Activated T-helper 2 cell treated with anti-CD3 and anti-CD28 coated beads, Interferon-gamma antibody, Interleukin-2, Interleukin-4, amounts not matched to agents 10 μg/mL and 5 μg/mL and 100 μg/mL, durations not matched to agents 14 hours and 24 hours and 36 hours (primary cell): Measurements from ENCODE around the gene NDC80. TPM values are rescaled to one million over a fixed set of nuclear protein-coding genes. Genes with fewer than 3 reads are reported as not detected.
"Not testable (repeated sequence)": the region's sequence is repeated elsewhere in the genome, so short reads cannot be mapped to it uniquely, and the experiment has no call there.

Experiments used
- DNase-seq: peaks from one replicate; pipeline ENCODE4 v3.0.0; 2021; ENCODE audit warnings: low spot score
- H3K27ac Mint-ChIP-seq: one replicate; pipeline ENCODE4 v1.8.0; 2021; ENCODE audit warnings: mixed read lengths
- H3K27me3 Mint-ChIP-seq: one replicate; pipeline ENCODE4 v1.8.0; 2021; ENCODE audit warnings: low read depth, mixed read lengths
- H3K36me3 Mint-ChIP-seq: one replicate; pipeline ENCODE4 v1.8.0; 2021; ENCODE audit warnings: low read depth, mixed read lengths
- H3K4me1 Mint-ChIP-seq: one replicate; pipeline ENCODE4 v1.8.0; 2021; ENCODE audit warnings: low read depth, mixed read lengths
- H3K4me3 Mint-ChIP-seq: one replicate; pipeline ENCODE4 v1.8.0; 2021; ENCODE audit warnings: low read depth, mild to moderate bottlenecking, moderate library complexity, mixed read lengths
- H3K9me3 Mint-ChIP-seq: one replicate; pipeline ENCODE4 v1.8.0; 2021; ENCODE audit warnings: mixed read lengths
- intact Hi-C: fragments of 100-400 bp; cut with micrococcal nuclease; formaldehyde crosslinking; loops from one replicate; pipeline ENCODE4 v1.15.1; 2023
- total RNA-seq: library from RNA; stranded (reverse); gene quantifications from 2 replicates; pipeline ENCODE4 v1.2.3, GENCODE V29; 2022

NDC80 gene
- total RNA-seq, 1 donor from 2014 or later = 43.0 TPM

DNA sequence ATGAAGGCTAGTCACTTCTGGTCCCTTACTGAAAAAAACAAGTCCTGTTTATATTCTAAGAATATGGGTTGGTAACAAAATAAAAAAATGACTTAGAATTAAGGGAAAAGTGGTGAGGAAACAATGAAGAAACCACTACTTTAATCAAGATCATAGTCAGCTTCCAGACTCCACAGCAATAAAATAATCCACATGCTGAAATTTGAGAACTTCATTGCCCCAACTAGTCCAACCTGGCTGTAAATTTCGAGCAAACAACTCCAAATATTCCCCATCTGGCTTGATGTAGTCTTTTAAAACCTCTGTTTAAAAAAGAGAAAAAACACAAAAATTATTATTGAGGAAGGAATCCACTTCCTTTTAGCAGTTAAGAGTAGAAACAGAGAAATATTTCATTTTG is 32.5 kb upstream of the NDC80 start:
- DNase-seq = no peak
- Mint-ChIP-seq H3K36me3 (peaks cover 10% of the 10 kb centered on the region), H3K27me3 (no peaks in the 10 kb centered on the region)

DNA sequence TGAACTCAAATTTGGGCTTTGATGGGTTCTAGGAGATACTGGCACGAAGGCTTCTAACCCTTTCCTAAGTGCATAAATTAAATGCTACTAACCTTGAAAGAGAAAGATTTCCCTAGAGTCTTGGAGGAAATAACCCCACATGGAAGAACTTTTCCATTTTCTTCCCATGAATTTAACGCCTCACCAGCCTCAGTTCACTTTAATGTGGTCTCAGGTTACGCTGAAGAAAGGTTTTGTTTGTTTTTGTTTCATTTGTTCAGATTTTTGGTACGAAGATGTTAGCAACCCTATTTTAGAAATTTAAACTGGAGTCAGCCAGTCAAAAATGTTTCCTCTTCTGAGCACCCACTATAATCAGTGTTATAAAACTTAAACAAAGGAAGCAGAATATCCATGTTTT is 30.8 kb upstream of the NDC80 start:
- Mint-ChIP-seq H3K36me3 (peaks cover 10% of the 10 kb centered on the region), H3K27me3 (no peaks in the 10 kb centered on the region), H3K4me1 (no peaks in the 10 kb centered on the region), H3K4me3 (no peak overlapping the region), H3K27ac (no peak overlapping the region), H3K9me3 (no peaks in the 10 kb centered on the region)
- no peak for DNase-seq
- intact Hi-C loops = loop anchor here (5.0 to 10.0 kb wide), 2 partner anchors 953 to 1676 kb away; no protein-coding TSS in a partner anchor

More for the DNA sequence above, 32.5 kb upstream of the NDC80 start:
- intact Hi-C loops = no loop called here
- H3K9me3 Mint-ChIP-seq = no peaks in the 10 kb centered on the region
- H3K4me3 Mint-ChIP-seq = no peak overlapping the region
- H3K4me1 Mint-ChIP-seq = no peaks in the 10 kb centered on the region
- no peak overlapping the region for H3K27ac Mint-ChIP-seq

DNA sequence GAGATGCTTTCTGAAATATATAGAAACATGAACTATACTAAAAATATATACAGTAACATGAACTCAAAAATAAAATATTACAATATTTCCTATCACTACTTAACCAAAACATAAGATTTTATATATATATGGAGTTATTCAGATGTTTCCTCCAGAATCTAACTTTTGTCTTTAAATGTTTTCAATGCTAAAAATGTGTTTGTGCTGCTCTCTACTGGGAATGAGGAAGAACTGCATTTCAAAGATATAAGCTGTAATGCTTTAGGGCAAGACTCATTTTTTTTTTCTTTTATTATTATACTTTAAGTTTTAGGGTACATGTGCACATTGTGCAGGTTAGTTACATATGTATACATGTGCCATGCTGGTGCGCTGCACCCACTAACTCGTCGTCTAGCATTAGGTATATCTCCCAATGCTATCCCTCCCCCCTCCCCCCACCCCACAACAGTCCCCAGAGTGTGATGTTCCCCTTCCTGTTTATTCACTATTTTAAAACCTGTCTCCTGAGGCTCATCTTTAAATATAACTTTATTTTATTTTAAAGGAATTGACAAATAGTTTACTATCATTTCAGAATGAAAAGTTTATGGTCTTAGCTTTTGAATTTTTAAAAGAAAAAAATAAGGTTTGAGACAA is 29.3 kb upstream of the NDC80 start:
- H3K9me3 Mint-ChIP-seq, H3K4me1 Mint-ChIP-seq: not testable (repeated sequence)
- intact Hi-C loops = loop anchor here (1.0 to 10.0 kb wide), 3 partner anchors 205 to 1677 kb away; no protein-coding TSS in a partner anchor

DNA sequence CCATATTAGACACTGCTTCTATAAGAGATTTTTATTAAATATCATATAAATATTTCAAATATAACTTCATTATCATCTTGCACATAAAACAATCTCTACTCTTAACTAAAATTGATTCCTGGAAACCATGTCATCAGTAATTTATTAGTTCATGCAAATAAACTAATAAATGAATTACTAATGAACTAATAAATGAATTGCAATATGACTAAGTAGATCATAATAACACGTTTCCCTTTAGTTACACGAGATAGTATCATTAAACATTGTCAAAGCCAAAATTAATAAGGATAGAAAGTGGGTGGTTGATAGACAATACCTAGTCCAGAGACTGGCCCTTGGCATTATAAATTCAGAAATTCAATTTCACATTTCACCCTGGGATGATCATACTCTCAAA is 26.2 kb upstream of the NDC80 start:
- peaks cover 20% of the 10 kb centered on the region for H3K36me3 Mint-ChIP-seq
- H3K27me3 Mint-ChIP-seq = no peaks in the 10 kb centered on the region
- no peaks in the 10 kb centered on the region for H3K9me3 Mint-ChIP-seq
- intact Hi-C loops = loop anchor here (2.0 to 10.0 kb wide), 2 partner anchors 440 to 1680 kb away; no protein-coding TSS in a partner anchor
- no peak overlapping the region for H3K4me3 Mint-ChIP-seq
- no peak for DNase-seq
- no peak overlapping the region for H3K27ac Mint-ChIP-seq
- H3K4me1 Mint-ChIP-seq = no peaks in the 10 kb centered on the region

More for the DNA sequence above, 29.3 kb upstream of the NDC80 start:
- not testable (repeated sequence) for DNase-seq, H3K27me3 Mint-ChIP-seq, H3K27ac Mint-ChIP-seq, H3K4me3 Mint-ChIP-seq
- peaks cover 14% of the 10 kb centered on the region for H3K36me3 Mint-ChIP-seq

DNA sequence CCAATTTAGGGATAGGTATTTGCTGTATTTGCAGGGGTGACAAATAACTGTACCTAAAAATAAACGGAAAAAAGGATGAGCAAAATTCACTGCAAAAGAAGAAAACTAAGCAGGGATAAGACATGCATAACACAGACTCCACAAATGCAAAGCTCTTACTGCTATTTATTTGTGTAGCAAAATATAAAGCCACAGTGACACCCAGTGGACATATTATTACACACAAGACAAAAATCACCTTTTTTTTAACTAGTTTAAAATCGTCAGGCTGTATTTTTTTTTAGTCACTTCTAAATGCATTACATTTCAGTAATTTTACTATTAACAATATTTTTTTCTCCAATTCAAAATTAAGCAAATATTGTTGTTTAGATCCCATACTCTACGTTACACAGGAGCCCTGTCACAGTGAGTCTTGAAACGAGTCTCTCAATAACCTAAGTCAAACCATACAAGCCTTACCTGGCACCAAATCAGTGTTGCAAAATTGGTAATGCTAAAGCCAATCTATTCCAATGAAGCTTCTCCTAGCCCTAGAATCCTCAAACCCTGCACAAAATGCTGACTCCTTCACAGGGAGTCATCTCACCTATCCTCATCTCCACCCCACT is 23.8 kb upstream of the NDC80 start:
- intact Hi-C loops = loop anchor here (10.0 kb wide), 1 partner anchor 1683 kb away; no protein-coding TSS in a partner anchor
- Mint-ChIP-seq H3K9me3 (no peaks in the 10 kb centered on the region), H3K4me1 (no peaks in the 10 kb centered on the region), H3K27ac (no peak overlapping the region), H3K4me3 (no peak overlapping the region), H3K36me3 (peaks cover 31% of the 10 kb centered on the region), H3K27me3 (no peaks in the 10 kb centered on the region)
- no peak for DNase-seq

DNA sequence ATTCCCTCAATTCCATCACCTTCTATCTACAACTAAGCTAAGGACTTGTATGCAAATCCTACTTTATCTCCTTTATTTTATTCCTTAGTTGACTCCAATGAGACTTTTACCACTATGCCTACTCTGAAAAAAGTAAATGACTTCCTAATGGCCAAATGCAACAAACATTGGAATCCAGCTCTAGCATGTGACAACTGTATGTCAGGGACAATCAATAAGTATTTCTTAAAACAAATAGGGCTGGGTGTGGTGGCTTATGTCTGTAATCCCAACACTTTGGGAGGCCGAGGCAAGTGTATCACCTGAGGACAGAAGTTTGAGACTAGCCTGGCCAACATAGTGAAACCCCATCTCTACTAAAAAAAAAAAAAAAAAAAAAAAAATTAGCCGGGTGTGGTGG is 21.9 kb upstream of the NDC80 start:
- H3K36me3 Mint-ChIP-seq = peaks cover 40% of the 10 kb centered on the region
- H3K27ac Mint-ChIP-seq = no peak overlapping the region
- no peaks in the 10 kb centered on the region for H3K4me1 Mint-ChIP-seq
- no peaks in the 10 kb centered on the region for H3K27me3 Mint-ChIP-seq
- no peak for DNase-seq
- intact Hi-C loops = loop anchor here (10.0 kb wide), 1 partner anchor 1685 kb away; no protein-coding TSS in a partner anchor
- no peaks in the 10 kb centered on the region for H3K9me3 Mint-ChIP-seq
- no peak overlapping the region for H3K4me3 Mint-ChIP-seq

DNA sequence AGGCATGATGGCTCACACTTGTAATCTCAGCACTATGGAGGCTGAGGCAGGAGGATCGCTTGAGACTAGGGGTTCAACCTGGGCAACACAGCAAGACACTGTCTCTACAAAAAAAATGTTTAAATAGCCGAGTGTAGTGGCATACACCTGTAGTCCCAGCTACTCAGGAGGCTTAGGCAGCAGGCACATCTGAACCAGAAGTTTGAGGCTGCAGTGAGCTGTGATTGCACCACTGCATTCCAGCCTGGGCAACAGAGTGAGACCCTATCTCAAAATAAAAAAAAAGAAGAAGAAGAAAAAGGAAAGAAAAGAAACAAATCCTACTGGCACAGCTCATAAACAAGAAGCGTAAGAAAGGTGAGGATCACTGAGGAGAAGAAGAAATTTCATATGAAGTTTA is 19.9 kb upstream of the NDC80 start:
- Mint-ChIP-seq H3K27ac (no peak overlapping the region), H3K4me1 (no peaks in the 10 kb centered on the region), H3K4me3 (no peak overlapping the region), H3K27me3 (no peaks in the 10 kb centered on the region), H3K9me3 (no peaks in the 10 kb centered on the region), H3K36me3 (peaks cover 42% of the 10 kb centered on the region)
- intact Hi-C loops = no loop called here
- DNase-seq = no peak

DNA sequence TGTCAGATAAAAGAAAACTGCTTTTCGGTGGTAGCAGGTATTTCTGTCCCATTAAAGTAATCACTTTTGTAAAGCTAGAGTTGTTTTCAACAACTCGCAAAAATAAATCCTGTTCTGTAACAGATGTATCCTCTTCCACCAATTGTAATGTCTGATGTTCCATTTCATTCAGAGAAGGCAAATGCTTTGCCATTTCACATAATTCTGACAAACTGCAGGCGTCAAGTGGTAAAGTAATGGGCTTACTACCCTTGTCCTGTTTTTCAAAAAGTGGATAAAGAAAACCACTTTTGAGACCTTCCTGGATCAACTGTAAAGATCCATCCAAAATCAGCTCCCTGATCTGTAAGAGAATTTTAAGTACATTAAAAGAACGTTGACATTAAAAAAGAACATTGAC is 16.7 kb upstream of the NDC80 start:
- H3K4me3 Mint-ChIP-seq = no peak overlapping the region
- intact Hi-C loops = no loop called here
- no peak overlapping the region for H3K27ac Mint-ChIP-seq

DNA sequence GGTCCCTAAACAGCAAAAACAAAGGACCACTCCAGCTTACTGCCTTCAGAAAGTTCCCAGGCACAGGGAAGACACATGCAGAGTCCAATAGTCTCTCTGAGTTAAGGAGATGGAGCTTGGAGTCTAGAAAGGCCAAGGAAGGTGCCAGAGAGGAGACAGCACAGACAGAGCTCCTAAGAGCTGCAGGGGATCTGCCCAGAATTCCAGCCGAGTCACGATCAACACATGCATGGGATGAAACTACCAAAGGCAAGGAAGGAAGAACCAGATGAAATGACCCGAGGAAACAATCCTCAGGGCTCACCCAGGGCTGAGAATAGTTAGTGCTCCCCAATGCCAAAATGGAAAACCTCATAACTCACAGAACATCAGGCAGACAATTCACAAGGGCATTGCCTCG is 15.5 kb upstream of the NDC80 start:
- H3K9me3 Mint-ChIP-seq = no peaks in the 10 kb centered on the region
- no peaks in the 10 kb centered on the region for H3K4me1 Mint-ChIP-seq
- no peak overlapping the region for H3K4me3 Mint-ChIP-seq
- no peak overlapping the region for H3K27ac Mint-ChIP-seq
- H3K36me3 Mint-ChIP-seq = peaks cover 24% of the 10 kb centered on the region
- DNase-seq = no peak
- H3K27me3 Mint-ChIP-seq = no peaks in the 10 kb centered on the region
- intact Hi-C loops = no loop called here

More for the DNA sequence above, 16.7 kb upstream of the NDC80 start:
- no peak for DNase-seq
- H3K4me1 Mint-ChIP-seq = no peaks in the 10 kb centered on the region
- H3K36me3 Mint-ChIP-seq = peaks cover 28% of the 10 kb centered on the region
- no peaks in the 10 kb centered on the region for H3K27me3 Mint-ChIP-seq
- no peaks in the 10 kb centered on the region for H3K9me3 Mint-ChIP-seq

DNA sequence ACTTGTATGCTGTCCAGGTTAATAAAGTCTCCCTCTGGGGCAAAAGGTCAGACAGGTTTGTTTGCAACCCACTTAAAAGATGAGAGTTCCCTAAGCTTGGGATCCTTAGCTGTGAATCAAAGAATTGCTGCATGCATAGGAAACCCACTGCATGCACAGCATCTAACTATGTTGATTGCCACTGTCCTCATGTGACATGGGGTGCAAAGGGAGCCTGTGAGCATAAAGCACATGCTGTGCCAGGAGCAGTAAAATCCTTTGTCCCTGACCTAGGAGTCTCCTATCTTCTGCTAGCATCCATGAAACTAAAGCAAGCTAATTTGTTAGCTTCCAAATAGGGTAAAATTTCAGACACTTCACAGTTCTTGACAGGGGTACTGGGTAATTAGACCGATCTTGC is 13.8 kb upstream of the NDC80 start:
- intact Hi-C loops = no loop called here
- H3K9me3 Mint-ChIP-seq = no peaks in the 10 kb centered on the region
- no peak for DNase-seq
- H3K36me3 Mint-ChIP-seq = peaks cover 27% of the 10 kb centered on the region
- H3K4me3 Mint-ChIP-seq = no peak overlapping the region
- no peaks in the 10 kb centered on the region for H3K4me1 Mint-ChIP-seq
- H3K27ac Mint-ChIP-seq = no peak overlapping the region
- H3K27me3 Mint-ChIP-seq = no peaks in the 10 kb centered on the region

DNA sequence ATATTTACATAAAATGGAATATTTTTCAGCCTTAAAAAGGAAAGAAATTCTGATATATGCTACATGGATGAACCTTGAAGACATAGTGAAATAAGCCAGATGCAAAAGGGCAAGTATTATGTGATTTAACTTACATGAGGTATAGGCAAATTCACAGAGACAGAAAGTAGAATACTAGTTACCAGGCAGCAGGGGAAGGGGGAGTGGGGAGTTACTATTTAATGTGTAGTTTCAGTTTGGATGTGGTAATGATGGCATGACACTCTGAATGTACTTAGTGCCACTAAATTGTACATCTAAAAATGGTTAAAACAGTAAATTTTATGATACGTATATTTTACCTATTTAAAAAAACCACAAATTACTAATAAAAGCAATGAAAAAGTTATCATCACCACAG is 12.1 kb upstream of the NDC80 start:
- H3K4me1 Mint-ChIP-seq = peaks cover 1% of the 10 kb centered on the region
- H3K27me3 Mint-ChIP-seq = no peaks in the 10 kb centered on the region
- no peak overlapping the region for H3K4me3 Mint-ChIP-seq
- H3K9me3 Mint-ChIP-seq = no peaks in the 10 kb centered on the region
- peaks cover 27% of the 10 kb centered on the region for H3K36me3 Mint-ChIP-seq
- no peak overlapping the region for H3K27ac Mint-ChIP-seq
- intact Hi-C loops = no loop called here
- no peak for DNase-seq

DNA sequence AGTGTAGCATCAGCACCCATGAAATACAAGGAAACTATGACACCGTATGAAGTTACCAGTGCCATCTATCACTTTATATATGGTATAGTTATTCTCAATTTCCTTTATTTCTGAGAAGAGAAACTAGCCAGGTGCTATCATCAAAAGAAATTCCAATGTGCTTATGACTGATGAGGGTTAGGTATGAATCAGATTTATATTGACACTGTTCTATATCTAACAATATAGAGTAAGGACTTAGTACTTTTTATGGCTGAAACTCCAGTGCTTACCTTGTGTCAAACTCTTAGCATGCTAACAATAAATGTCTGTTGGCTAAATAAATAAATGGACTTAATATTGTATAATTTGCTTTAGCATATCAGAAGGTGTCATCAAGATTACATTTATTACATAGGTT is 7.0 kb upstream of the NDC80 start:
- Mint-ChIP-seq H3K27ac (no peak overlapping the region), H3K4me3 (no peak overlapping the region), H3K27me3 (no peaks in the 10 kb centered on the region), H3K4me1 (peaks cover 22% of the 10 kb centered on the region), H3K36me3 (peaks cover 46% of the 10 kb centered on the region), H3K9me3 (no peaks in the 10 kb centered on the region)
- intact Hi-C loops = no loop called here
- no peak for DNase-seq

DNA sequence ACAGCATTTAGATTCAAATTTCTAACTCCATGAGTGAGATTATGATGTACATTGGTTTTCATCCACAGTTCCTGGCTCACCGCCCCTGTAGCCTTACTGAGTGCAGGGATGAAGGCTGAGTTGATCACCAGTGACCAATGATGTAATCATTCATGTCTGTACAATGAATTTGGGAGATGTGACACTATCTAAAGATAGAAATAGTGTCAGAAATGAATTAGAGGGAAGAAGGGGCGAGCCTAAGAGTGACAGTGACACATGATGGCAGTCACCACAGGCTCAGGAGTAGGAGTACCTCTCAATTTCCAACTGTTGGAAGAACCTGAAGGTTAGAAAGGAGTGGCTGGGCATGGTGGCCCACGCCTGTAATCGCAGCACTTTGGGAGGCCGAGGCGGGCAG is 3.2 kb upstream of the NDC80 start:
- H3K27ac Mint-ChIP-seq = no peak overlapping the region
- DNase-seq = no peak
- H3K4me1 Mint-ChIP-seq = peaks cover 43% of the 10 kb centered on the region
- intact Hi-C loops = no loop called here
- H3K9me3 Mint-ChIP-seq = no peaks in the 10 kb centered on the region
- H3K27me3 Mint-ChIP-seq = no peaks in the 10 kb centered on the region
- peak overlapping the region; percentile 20 for H3K4me3 Mint-ChIP-seq
- H3K36me3 Mint-ChIP-seq = peaks cover 54% of the 10 kb centered on the region
